Measurements from ENCODE around the gene PITPNC1. TPM values are rescaled to one million over a fixed set of nuclear protein-coding genes. Genes with fewer than 3 reads are reported as not detected.
"Not testable (repeated sequence)": the region's sequence is repeated elsewhere in the genome, so short reads cannot be mapped to it uniquely, and the experiment has no call there.

PITPNC1 gene
- total RNA-seq, 3 donors from 2014 or later = 11.0 to 17.7 (median 14.8) TPM

- TF ChIP-seq, protein P1, sequence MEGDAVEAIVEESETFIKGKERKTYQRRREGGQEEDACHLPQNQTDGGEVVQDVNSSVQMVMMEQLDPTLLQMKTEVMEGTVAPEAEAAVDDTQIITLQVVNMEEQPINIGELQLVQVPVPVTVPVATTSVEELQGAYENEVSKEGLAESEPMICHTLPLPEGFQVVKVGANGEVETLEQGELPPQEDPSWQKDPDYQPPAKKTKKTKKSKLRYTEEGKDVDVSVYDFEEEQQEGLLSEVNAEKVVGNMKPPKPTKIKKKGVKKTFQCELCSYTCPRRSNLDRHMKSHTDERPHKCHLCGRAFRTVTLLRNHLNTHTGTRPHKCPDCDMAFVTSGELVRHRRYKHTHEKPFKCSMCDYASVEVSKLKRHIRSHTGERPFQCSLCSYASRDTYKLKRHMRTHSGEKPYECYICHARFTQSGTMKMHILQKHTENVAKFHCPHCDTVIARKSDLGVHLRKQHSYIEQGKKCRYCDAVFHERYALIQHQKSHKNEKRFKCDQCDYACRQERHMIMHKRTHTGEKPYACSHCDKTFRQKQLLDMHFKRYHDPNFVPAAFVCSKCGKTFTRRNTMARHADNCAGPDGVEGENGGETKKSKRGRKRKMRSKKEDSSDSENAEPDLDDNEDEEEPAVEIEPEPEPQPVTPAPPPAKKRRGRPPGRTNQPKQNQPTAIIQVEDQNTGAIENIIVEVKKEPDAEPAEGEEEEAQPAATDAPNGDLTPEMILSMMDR (IDR thresholded peaks at IDR 0.05) = no peak
- TF ChIP-seq POLR2AphosphoS5 (IDR thresholded peaks at IDR 0.05) (no peak), POLR2A (IDR thresholded peaks at IDR 0.05) (no peak)
- peak overlapping the region; percentile 21 to 43 for H3K27ac ChIP-seq
These were observed 93.1 kb downstream of the PITPNC1 start for GRCh38 chr17:67470163-67470562.

GRCh38 chr17:67471118-67471517 is 94.0 kb downstream of the PITPNC1 start:
- TF ChIP-seq POLR2A (IDR thresholded peaks at IDR 0.05) = no peak
- TF ChIP-seq POLR2AphosphoS5 (IDR thresholded peaks at IDR 0.05) = no peak
- TF ChIP-seq, protein P1 (IDR thresholded peaks at IDR 0.05) = no peak
- DNase-seq (ENCODE audit: low spot score in 2 of 2) = no peak
- H3K4me1 ChIP-seq = no peaks in the 10 kb centered on the region
- H3K4me3 ChIP-seq = no peak overlapping the region
- intact Hi-C loops (cut with DNase I; ENCODE audit: low total_unique reads) = no loop called here
- no peak overlapping the region for H3K27ac ChIP-seq
- H3K27me3 ChIP-seq = no peaks in the 10 kb centered on the region
- H3K9me3 ChIP-seq = no peaks in the 10 kb centered on the region
- H3K36me3 ChIP-seq = no peaks in the 10 kb centered on the region

More at GRCh38 chr17:67470163-67470562, 93.1 kb downstream of the PITPNC1 start:
- Histone ChIP-seq H3K9me3 (no peaks in the 10 kb centered on the region), H3K27me3 (no peaks in the 10 kb centered on the region), H3K4me1 (no peaks in the 10 kb centered on the region), H3K4me3 (no peak overlapping the region), H3K36me3 (no peaks in the 10 kb centered on the region)
- no peak for DNase-seq (ENCODE audit: low spot score in 2 of 2)
- intact Hi-C loops (cut with DNase I; ENCODE audit: low total_unique reads) = no loop called here

DNA sequence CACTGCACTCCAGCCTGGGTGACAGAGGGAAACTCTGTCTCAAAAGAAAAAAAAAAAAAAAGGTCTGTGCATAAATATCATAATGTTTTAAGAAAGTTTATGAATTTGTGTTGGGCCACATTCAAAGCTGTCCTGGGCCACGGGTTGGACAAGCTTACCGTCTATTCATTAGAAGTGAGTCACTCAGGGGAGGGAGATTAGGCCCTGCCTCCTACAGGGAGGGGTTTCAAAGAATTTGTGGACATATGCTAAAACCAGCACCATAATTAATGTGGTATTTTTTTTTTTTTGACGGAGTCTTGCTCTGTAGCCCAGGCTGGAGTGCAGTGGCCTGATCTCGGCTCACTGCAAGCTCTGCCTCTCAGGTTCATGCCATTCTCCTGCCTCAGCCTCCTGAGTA is 95.5 kb downstream of the PITPNC1 start:
- intact Hi-C loops (cut with DNase I; ENCODE audit: low total_unique reads); H3K27ac ChIP-seq: not testable (repeated sequence)

DNA sequence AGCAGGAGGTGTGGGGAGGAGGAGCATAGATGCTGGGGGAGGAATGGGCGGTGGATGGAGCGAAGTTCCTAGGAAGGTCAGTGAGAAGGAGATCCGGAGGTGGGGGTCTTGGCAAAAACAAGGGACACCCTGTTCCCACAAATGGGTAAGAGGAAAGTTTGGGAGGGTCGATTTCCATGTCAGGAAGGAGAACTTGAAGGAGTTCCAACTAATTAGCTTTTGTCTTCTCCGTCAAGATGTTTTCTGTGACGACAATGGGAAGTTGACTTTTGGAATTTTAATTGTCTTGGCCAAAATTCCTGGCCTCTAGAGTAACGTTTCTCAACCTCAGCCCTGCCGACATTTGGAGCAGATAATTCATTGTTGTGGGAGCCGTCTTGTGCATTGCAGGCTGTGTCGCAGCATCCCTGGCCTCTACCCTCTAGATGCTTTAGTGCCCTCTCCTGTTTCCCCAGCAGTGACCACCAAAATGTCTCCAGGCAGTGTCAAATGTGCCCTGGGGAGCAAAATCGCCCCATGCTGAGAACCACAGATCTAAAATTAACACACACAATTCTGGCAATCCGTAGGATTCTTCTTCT is 97.1 kb downstream of the PITPNC1 start:
- peak overlapping the region in 1 of 3 donors; percentile 2 for H3K4me3 ChIP-seq
- intact Hi-C loops (cut with DNase I; ENCODE audit: low total_unique reads) = no loop called here
- no peaks in the 10 kb centered on the region for H3K27me3 ChIP-seq
- H3K27ac ChIP-seq = peak overlapping the region; percentile 43 to 56
- DNase-seq (ENCODE audit: low spot score in 2 of 2) = no peak
- no peaks in the 10 kb centered on the region for H3K9me3 ChIP-seq
- H3K4me1 ChIP-seq = no peaks in the 10 kb centered on the region
- no peaks in the 10 kb centered on the region for H3K36me3 ChIP-seq
- no peak for TF ChIP-seq POLR2A (IDR thresholded peaks at IDR 0.05)
- TF ChIP-seq, protein P1 (IDR thresholded peaks at IDR 0.05) = no peak

More for the DNA sequence above, 95.5 kb downstream of the PITPNC1 start:
- H3K9me3 ChIP-seq; H3K4me1 ChIP-seq; H3K27me3 ChIP-seq; DNase-seq (ENCODE audit: low spot score in 2 of 2); H3K4me3 ChIP-seq; H3K36me3 ChIP-seq: not testable (repeated sequence)

DNA sequence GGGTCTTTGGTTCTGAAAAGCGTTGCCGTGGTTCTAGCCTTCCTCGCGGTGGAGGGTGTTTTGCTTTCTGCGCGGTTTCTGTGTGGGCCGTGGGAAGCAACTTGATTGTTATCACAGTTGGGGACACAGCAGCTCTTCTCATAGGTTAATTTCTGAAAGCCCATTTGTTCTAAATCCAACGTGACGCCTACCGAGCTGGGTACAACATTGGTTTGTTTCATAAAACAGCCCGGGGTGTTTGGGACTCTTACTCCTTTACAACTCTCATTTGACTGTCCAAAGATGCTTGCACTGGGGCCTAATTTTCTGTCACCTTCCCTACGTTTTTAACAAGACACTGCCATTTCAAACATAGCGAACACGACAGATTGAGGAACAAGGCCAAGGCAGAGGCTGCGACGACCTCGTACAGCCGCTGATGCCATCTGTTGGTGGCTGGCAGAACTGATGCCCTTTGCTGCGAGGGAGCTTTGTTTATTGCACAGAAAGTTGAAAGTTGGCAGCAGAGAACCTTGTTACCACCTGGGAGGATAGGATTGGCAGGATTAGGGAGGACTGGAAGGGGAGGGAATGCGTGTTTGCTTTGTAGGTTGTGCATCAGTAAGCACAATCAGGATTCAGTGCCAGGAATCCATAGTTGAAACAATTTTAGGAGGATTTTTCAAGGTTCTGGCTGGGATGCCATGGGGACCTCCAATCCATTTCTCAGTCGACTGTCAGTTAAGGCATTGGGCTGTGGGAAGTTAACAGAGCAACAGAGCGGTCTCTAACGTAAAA is 98.3 kb downstream of the PITPNC1 start:
- Histone ChIP-seq H3K27me3 (no peaks in the 10 kb centered on the region), H3K36me3 (no peaks in the 10 kb centered on the region), H3K27ac (peak overlapping the region; percentile 41 to 56), H3K9me3 (no peaks in the 10 kb centered on the region), H3K4me3 (peak overlapping the region in 2 of 3 donors; percentile 7 to 35), H3K4me1 (no peaks in the 10 kb centered on the region)
- peak; percentile 66 to 80 for DNase-seq (ENCODE audit: low spot score in 2 of 2)
- intact Hi-C loops (cut with DNase I; ENCODE audit: low total_unique reads) = no loop called here
- TF ChIP-seq POLR2A (IDR thresholded peaks at IDR 0.05) (no peak), POLR2AphosphoS5 (IDR thresholded peaks at IDR 0.05) (peak in 1 of 3 donors; percentile 48)
- TF ChIP-seq, protein P1 (IDR thresholded peaks at IDR 0.05) = peak; percentile 83 to 88 (median 85)

All from breast epithelium (tissue), 4 donors.